Mesenchymal stem cell (in vitro differentiated cells and primary cell): ENCODE measurements around the gene MLXIP.

ENCODE experiments used
- DNase-seq: peaks from one replicate; pipeline ENCODE4 v3.0.0-alpha.2; 2013
- H2AFZ ChIP-seq: one replicate; pipeline ENCODE4 v1.6.1; 2013; ENCODE audit warnings: low read depth, mild to moderate bottlenecking, control low read depth, inconsistent platforms, low read length, moderate library complexity
- H2AK5ac ChIP-seq: 2 replicates; pipeline ENCODE4 v1.6.1; 2013; ENCODE audit warnings: low read length, moderate library complexity, mild to moderate bottlenecking, inconsistent platforms; ENCODE audit not compliant: severe bottlenecking
- H2BK120ac ChIP-seq: one replicate; pipeline ENCODE4 v1.6.1; 2013; ENCODE audit warnings: low read depth, mild to moderate bottlenecking, inconsistent platforms, low read length, moderate library complexity
- H2BK12ac ChIP-seq, 2 experiments: one replicate each; pipeline ENCODE4 v1.6.1; 2013; ENCODE audit warnings: inconsistent platforms in 2 of 2, low read length in 2 of 2, mild to moderate bottlenecking in 2 of 2, moderate library complexity in 2 of 2, control low read depth in 1 of 2
- H2BK15ac ChIP-seq: one replicate; pipeline ENCODE4 v1.6.1; 2013; ENCODE audit warnings: mild to moderate bottlenecking, low read depth, inconsistent platforms; ENCODE audit not compliant: poor library complexity, severe bottlenecking
- H2BK5ac ChIP-seq: 2 replicates; pipeline ENCODE4 v1.6.1; 2013; ENCODE audit warnings: low read depth, mild to moderate bottlenecking, low read length, control low read depth, inconsistent platforms; ENCODE audit not compliant: poor library complexity, severe bottlenecking
- H3K14ac ChIP-seq, 2 experiments: one replicate each; pipeline ENCODE4 v1.6.1; 2013; ENCODE audit warnings: inconsistent platforms in 2 of 2, low read length in 2 of 2, control low read depth in 1 of 2, mild to moderate bottlenecking in 1 of 2, moderate library complexity in 1 of 2
- H3K18ac ChIP-seq, 2 experiments: one replicate each; pipeline ENCODE4 v1.6.1; 2013; ENCODE audit warnings: inconsistent platforms in 2 of 2, low read length in 2 of 2, control low read depth in 1 of 2, low read depth in 1 of 2, mild to moderate bottlenecking in 1 of 2
- H3K23ac ChIP-seq, 2 experiments: one replicate each; pipeline ENCODE4 v1.6.1; 2013; ENCODE audit warnings: inconsistent platforms in 2 of 2, low read length in 2 of 2, mild to moderate bottlenecking in 2 of 2, moderate library complexity in 2 of 2, control low read depth in 1 of 2
- H3K27ac ChIP-seq: 2 replicates; pipeline ENCODE4 v1.5.1; 2013; ENCODE audit warnings: mild to moderate bottlenecking, moderate library complexity, low read length, control low read depth, inconsistent platforms; ENCODE audit not compliant: poor library complexity, severe bottlenecking
- H3K27me3 ChIP-seq, 2 experiments: 2 replicates each; pipeline versions ENCODE4 v1.6.1 to v1.7.0; 2013; ENCODE audit warnings: low read length in 2 of 2, mild to moderate bottlenecking in 2 of 2, moderate library complexity in 2 of 2, control low read depth in 1 of 2, inconsistent platforms in 1 of 2; ENCODE audit not compliant: control insufficient read depth in 1 of 2, insufficient read depth in 1 of 2
- H3K36me3 ChIP-seq, 2 experiments: 2 replicates each; pipeline versions ENCODE4 v1.6.1 to v1.7.0; 2013; ENCODE audit warnings: low read length in 2 of 2, control low read depth in 1 of 2, inconsistent platforms in 1 of 2, low read depth in 1 of 2, mild to moderate bottlenecking in 1 of 2; ENCODE audit not compliant: insufficient read depth in 2 of 2, control insufficient read depth in 1 of 2
- H3K4ac ChIP-seq, 2 experiments: one replicate each; pipeline ENCODE4 v1.6.1; 2013; ENCODE audit warnings: inconsistent platforms in 2 of 2, low read length in 2 of 2, mild to moderate bottlenecking in 2 of 2, moderate library complexity in 2 of 2, control low read depth in 1 of 2, low read depth in 1 of 2
- H3K4me1 ChIP-seq: 2 replicates; pipeline ENCODE4 v1.6.1; 2013; ENCODE audit warnings: low read depth, low read length, control low read depth; ENCODE audit not compliant: control insufficient read depth, insufficient read depth
- H3K4me2 ChIP-seq: 2 replicates; pipeline ENCODE4 v1.6.1; 2013; ENCODE audit warnings: low read length, mild to moderate bottlenecking, inconsistent platforms; ENCODE audit not compliant: poor library complexity, severe bottlenecking
- H3K4me3 ChIP-seq, 2 experiments: 2 replicates each; pipeline versions ENCODE4 v1.5.1 to v1.7.0; 2013; ENCODE audit warnings: low read length in 2 of 2, mild to moderate bottlenecking in 2 of 2, control low read depth in 1 of 2, low read depth in 1 of 2; ENCODE audit not compliant: insufficient read depth in 1 of 2
- H3K79me1 ChIP-seq: replicated peaks from 2 replicates; pipeline ENCODE4 v1.6.1; 2013; ENCODE audit warnings: mild to moderate bottlenecking, control low read depth, low read length, inconsistent platforms; ENCODE audit not compliant: poor library complexity, severe bottlenecking
- H3K9ac ChIP-seq: 2 replicates; pipeline ENCODE4 v1.7.0; 2013; ENCODE audit warnings: mild to moderate bottlenecking, low read length, moderate library complexity
- H3K9me3 ChIP-seq: 2 replicates; pipeline ENCODE4 v1.7.0; 2013; ENCODE audit warnings: mild to moderate bottlenecking, low read length; ENCODE audit not compliant: control insufficient read depth
- H4K8ac ChIP-seq: one replicate; pipeline ENCODE4 v1.6.1; 2013; ENCODE audit warnings: inconsistent platforms, mild to moderate bottlenecking, low read length, moderate library complexity
- H4K91ac ChIP-seq: one replicate; pipeline ENCODE4 v1.6.1; 2013; ENCODE audit warnings: mild to moderate bottlenecking, low read length, inconsistent platforms
- WGBS: methylation state at CpG from one replicate; pipeline ENCODE4 v1.1.7; 2013; ENCODE audit warnings: mixed read lengths; 5-methylcytosine and 5-hydroxymethylcytosine counted together

The MLXIP gene

GRCh38 chr12:122160761-122161160, 82.2 kb downstream of the MLXIP start:
- Histone ChIP-seq H3K9ac (no peak overlapping the region), H3K9me3 (no peaks in the 10 kb centered on the region), H3K27ac (no peak overlapping the region), H3K27me3 (peaks cover 0 to 19% of the 10 kb centered on the region in 2 experiments), H3K4me3 (no peak overlapping the region), H2BK120ac (no peak overlapping the region), H3K4ac (no peak overlapping the region), H4K91ac (no peak overlapping the region), H3K14ac (no peak overlapping the region), H3K18ac (no peak overlapping the region), H3K36me3 (no peaks in the 10 kb centered on the region), H3K79me1 (no peaks in the 10 kb centered on the region), H2BK12ac (no peak overlapping the region), H2BK5ac (no peak overlapping the region), H2AFZ (no peak overlapping the region), H2AK5ac (no peak overlapping the region), H3K4me2 (no peak overlapping the region), H3K4me1 (no peaks in the 10 kb centered on the region), H3K23ac (no peak overlapping the region), H2BK15ac (no peak overlapping the region), H4K8ac (no peak overlapping the region)
- WGBS = 99% methylated on average over 9 of the region's 11 CpGs
- no peak for DNase-seq

- no peaks in the 10 kb centered on the region for H3K79me1 ChIP-seq
Measured at GRCh38 chr12:122161682-122162081, 83.1 kb downstream of the MLXIP start.

GRCh38 chr12:122162976-122163375, 84.4 kb downstream of the MLXIP start:
- Histone ChIP-seq H3K27me3 (peaks cover 0 to 22% of the 10 kb centered on the region in 2 experiments), H3K4me2 (no peak overlapping the region), H2AFZ (no peak overlapping the region), H3K14ac (no peak overlapping the region), H3K4me3 (no peak overlapping the region), H2BK5ac (no peak overlapping the region), H2BK12ac (no peak overlapping the region), H3K79me1 (no peaks in the 10 kb centered on the region), H3K9me3 (no peaks in the 10 kb centered on the region), H3K23ac (no peak overlapping the region), H3K36me3 (no peaks in the 10 kb centered on the region), H2BK120ac (no peak overlapping the region), H4K91ac (no peak overlapping the region), H3K4ac (no peak overlapping the region), H2AK5ac (no peak overlapping the region), H3K9ac (no peak overlapping the region), H2BK15ac (no peak overlapping the region), H3K18ac (no peak overlapping the region), H3K27ac (no peak overlapping the region), H3K4me1 (no peaks in the 10 kb centered on the region), H4K8ac (no peak overlapping the region)
- no peak for DNase-seq
- 84% methylated on average over 3 of the region's 3 CpGs for WGBS

More at GRCh38 chr12:122161682-122162081, 83.1 kb downstream of the MLXIP start:
- no peak overlapping the region for H3K23ac ChIP-seq
- peaks cover 0 to 22% of the 10 kb centered on the region in 2 experiments for H3K27me3 ChIP-seq
- no peak overlapping the region for H3K4me2 ChIP-seq
- no peak overlapping the region for H3K27ac ChIP-seq
- no peaks in the 10 kb centered on the region for H3K9me3 ChIP-seq
- no peak for DNase-seq
- no peak overlapping the region for H2BK120ac ChIP-seq
- H2AFZ ChIP-seq = no peak overlapping the region
- no peak overlapping the region for H4K91ac ChIP-seq
- no peak overlapping the region for H2BK12ac ChIP-seq
- H3K4ac ChIP-seq = no peak overlapping the region
- H3K4me3 ChIP-seq = no peak overlapping the region
- no peak overlapping the region for H3K18ac ChIP-seq
- H3K14ac ChIP-seq = no peak overlapping the region
- 88% methylated on average over 8 of the region's 8 CpGs for WGBS
- no peaks in the 10 kb centered on the region for H3K4me1 ChIP-seq
- H2AK5ac ChIP-seq = no peak overlapping the region
- H3K36me3 ChIP-seq = no peaks in the 10 kb centered on the region
- no peak overlapping the region for H2BK15ac ChIP-seq
- no peak overlapping the region for H2BK5ac ChIP-seq
- no peak overlapping the region for H3K9ac ChIP-seq
- no peak overlapping the region for H4K8ac ChIP-seq

- no peak overlapping the region for H2AK5ac ChIP-seq
- no peak overlapping the region for H3K18ac ChIP-seq
- H4K91ac ChIP-seq = no peak overlapping the region
- no peaks in the 10 kb centered on the region for H3K36me3 ChIP-seq
- H3K4me1 ChIP-seq = no peaks in the 10 kb centered on the region
- no peak overlapping the region for H2BK15ac ChIP-seq
- no peak overlapping the region for H3K4me3 ChIP-seq
- H3K23ac ChIP-seq = no peak overlapping the region
- H3K14ac ChIP-seq = no peak overlapping the region
- no peak overlapping the region for H2BK120ac ChIP-seq
- no peaks in the 10 kb centered on the region for H3K9me3 ChIP-seq
- DNase-seq = no peak
- no peak overlapping the region for H3K4me2 ChIP-seq
- no peak overlapping the region for H3K9ac ChIP-seq
- no peak overlapping the region for H2BK5ac ChIP-seq
- H3K27ac ChIP-seq = no peak overlapping the region
- H4K8ac ChIP-seq = no peak overlapping the region
- H2BK12ac ChIP-seq = no peak overlapping the region
- H3K4ac ChIP-seq = no peak overlapping the region
- H3K27me3 ChIP-seq = peaks cover 4 to 34% of the 10 kb centered on the region in 2 experiments
- H2AFZ ChIP-seq = no peak overlapping the region
- no peaks in the 10 kb centered on the region for H3K79me1 ChIP-seq
- 82% methylated on average over 22 of the region's 22 CpGs for WGBS
Measured at GRCh38 chr12:122166422-122167349, 88.1 kb downstream of the MLXIP start.
